NCI-H146 treated with DMSO at 0.1 percent for 48 hours (cell line): ENCODE results near the gene TMEM18.
A peak's percentile ranks its signal among the peaks of the same experiment; 100 is the strongest.
"Not testable (repeated sequence)": the region's sequence is repeated elsewhere in the genome, so short reads cannot be mapped to it uniquely, and the experiment has no call there.

ENCODE experiments used
- DNase-seq: peaks from one replicate; lab custom pipeline; 2025; ENCODE audit not compliant: unreplicated experiment; lab: John Stamatoyannopoulos, UW

Gene TMEM18

GRCh38 chr2:694174-694573 lies 17.0 kb upstream of the TMEM18 start:
- no peak for DNase-seq

GRCh38 chr2:693606-694005 lies 16.4 kb upstream of the TMEM18 start:
- no peak for DNase-seq

GRCh38 chr2:692767-693166 lies 15.6 kb upstream of the TMEM18 start:
- DNase-seq: no peak

GRCh38 chr2:691821-692761 lies 14.9 kb upstream of the TMEM18 start:
- DNase-seq: no peak

GRCh38 chr2:690799-691198 lies 13.6 kb upstream of the TMEM18 start:
- no peak for DNase-seq

- no peak for DNase-seq
Measured at GRCh38 chr2:689877-690510, 12.8 kb upstream of the TMEM18 start.

GRCh38 chr2:689237-689636 lies 12.0 kb upstream of the TMEM18 start:
- no peak for DNase-seq

- DNase-seq: no peak
Measured at GRCh38 chr2:688504-689076, 11.4 kb upstream of the TMEM18 start.

GRCh38 chr2:685421-685820 lies 8.2 kb upstream of the TMEM18 start:
- DNase-seq: no peak

GRCh38 chr2:684913-685312 lies 7.7 kb upstream of the TMEM18 start:
- not testable (repeated sequence) for DNase-seq

GRCh38 chr2:682226-682625 lies 5.0 kb upstream of the TMEM18 start:
- DNase-seq: no peak

- DNase-seq: no peak
Measured at GRCh38 chr2:681312-681711, 4.1 kb upstream of the TMEM18 start.

GRCh38 chr2:680496-680895 lies 3.3 kb upstream of the TMEM18 start:
- no peak for DNase-seq

GRCh38 chr2:678964-679363 lies 1.8 kb upstream of the TMEM18 start:
- DNase-seq: no peak

- DNase-seq: no peak
Measured at GRCh38 chr2:677959-678550, 849 bp upstream of the TMEM18 start.

- peak; percentile 93 for DNase-seq
Measured at GRCh38 chr2:676647-677055, 555 bp downstream of the TMEM18 start.

GRCh38 chr2:675982-676646 lies 1.1 kb downstream of the TMEM18 start:
- peak; percentile 85 for DNase-seq

GRCh38 chr2:675460-675859 lies 1.7 kb downstream of the TMEM18 start:
- DNase-seq: no peak

- no peak for DNase-seq
Measured at GRCh38 chr2:675051-675450, 2.2 kb downstream of the TMEM18 start.

- no peak for DNase-seq
Measured at GRCh38 chr2:674321-674985, 2.8 kb downstream of the TMEM18 start.
